KMS-11 (cell line): ENCODE data around the gene TRRAP.

ENCODE experiments used
- H2AFZ ChIP-seq: fragments of 200-600 bp; sonication (generic); 2 replicates; pipeline ENCODE4 v1.6.1; 2016; ENCODE audit warnings: antibody characterized with exemption, mixed run types, low read depth
- H3K27ac ChIP-seq: fragments of 200-600 bp; sonication (generic); 2 replicates; pipeline ENCODE4 v1.6.1; 2016; ENCODE audit warnings: mild to moderate bottlenecking, mixed run types
- H3K27me3 ChIP-seq: fragments of 200-600 bp; sonication (generic); 2 replicates; pipeline ENCODE4 v1.6.1; 2017; ENCODE audit warnings: mild to moderate bottlenecking, low read depth, mixed run types, moderate library complexity; ENCODE audit not compliant: insufficient read depth
- H3K36me3 ChIP-seq: fragments of 200-600 bp; sonication (generic); 2 replicates; pipeline ENCODE4 v1.6.1; 2017; ENCODE audit warnings: mild to moderate bottlenecking, mixed run types; ENCODE audit not compliant: insufficient read depth
- H3K4me1 ChIP-seq: fragments of 200-600 bp; sonication (generic); 2 replicates; pipeline ENCODE4 v1.6.1; 2016; ENCODE audit warnings: mild to moderate bottlenecking, low read depth, mixed run types; ENCODE audit not compliant: poor library complexity, severe bottlenecking
- H3K4me2 ChIP-seq: fragments of 200-600 bp; sonication (generic); 2 replicates; pipeline ENCODE4 v1.7.0; 2016; ENCODE audit warnings: mild to moderate bottlenecking, mixed run types
- H3K4me3 ChIP-seq: fragments of 200-600 bp; sonication (generic); IDR thresholded peaks from 2 replicates; pipeline ENCODE4 v1.6.1; 2017; ENCODE audit warnings: low read depth, low read length, mixed read lengths; ENCODE audit not compliant: insufficient read depth
- H3K79me2 ChIP-seq: fragments of 200-600 bp; sonication (generic); 2 replicates; pipeline ENCODE4 v1.6.1; 2016; ENCODE audit warnings: low read depth, mixed run types; ENCODE audit not compliant: insufficient read depth
- H3K9ac ChIP-seq: fragments of 200-600 bp; sonication (generic); 2 replicates; pipeline ENCODE4 v1.6.1; 2016; ENCODE audit warnings: mild to moderate bottlenecking, mixed run types
- H4K20me1 ChIP-seq: fragments of 200-600 bp; sonication (generic); 2 replicates; pipeline ENCODE4 v1.6.1; 2016; ENCODE audit warnings: mild to moderate bottlenecking, mixed run types; ENCODE audit not compliant: insufficient read depth
- TF ChIP-seq, protein P1 (sequence below): fragments of 200-600 bp; sonication (generic); conservative IDR thresholded peaks from 2 replicates; pipeline ENCODE4 v1.6.1; 2017; ENCODE audit warnings: low read depth, mild to moderate bottlenecking, antibody characterized with exemption, low read length, moderate library complexity, mixed read lengths

Gene TRRAP

DNA sequence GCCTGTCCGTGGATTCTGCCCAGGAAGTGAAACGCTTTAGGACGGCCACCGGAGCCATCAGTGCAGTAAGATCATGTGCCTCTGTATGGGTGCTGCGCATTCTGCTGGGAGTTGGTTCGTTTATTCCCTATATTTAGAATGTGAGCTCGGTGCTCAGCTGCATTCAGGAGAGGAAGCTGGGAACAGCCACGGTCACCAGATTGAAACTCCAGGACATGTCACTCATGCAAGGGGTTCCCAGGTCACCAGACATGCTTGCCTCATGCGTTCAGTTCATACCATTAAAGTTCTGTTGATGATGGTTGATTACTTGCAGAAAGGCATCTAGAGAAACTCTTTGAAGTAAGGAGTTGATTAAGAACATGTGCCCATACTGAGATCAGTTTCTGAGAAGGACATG, 78.1 kb downstream of the TRRAP start:
- Histone ChIP-seq H2AFZ (no peak overlapping the region), H3K27me3 (no peaks in the 10 kb centered on the region), H3K9ac (no peak overlapping the region), H3K4me1 (no peaks in the 10 kb centered on the region), H3K79me2 (no peaks in the 10 kb centered on the region), H3K4me3 (no peak overlapping the region), H3K4me2 (no peak overlapping the region), H3K27ac (no peak overlapping the region), H3K36me3 (peaks cover 41% of the 10 kb centered on the region; the same call in 1 of the 2 replicates), H4K20me1 (no peaks in the 10 kb centered on the region)
- TF ChIP-seq, protein P1, sequence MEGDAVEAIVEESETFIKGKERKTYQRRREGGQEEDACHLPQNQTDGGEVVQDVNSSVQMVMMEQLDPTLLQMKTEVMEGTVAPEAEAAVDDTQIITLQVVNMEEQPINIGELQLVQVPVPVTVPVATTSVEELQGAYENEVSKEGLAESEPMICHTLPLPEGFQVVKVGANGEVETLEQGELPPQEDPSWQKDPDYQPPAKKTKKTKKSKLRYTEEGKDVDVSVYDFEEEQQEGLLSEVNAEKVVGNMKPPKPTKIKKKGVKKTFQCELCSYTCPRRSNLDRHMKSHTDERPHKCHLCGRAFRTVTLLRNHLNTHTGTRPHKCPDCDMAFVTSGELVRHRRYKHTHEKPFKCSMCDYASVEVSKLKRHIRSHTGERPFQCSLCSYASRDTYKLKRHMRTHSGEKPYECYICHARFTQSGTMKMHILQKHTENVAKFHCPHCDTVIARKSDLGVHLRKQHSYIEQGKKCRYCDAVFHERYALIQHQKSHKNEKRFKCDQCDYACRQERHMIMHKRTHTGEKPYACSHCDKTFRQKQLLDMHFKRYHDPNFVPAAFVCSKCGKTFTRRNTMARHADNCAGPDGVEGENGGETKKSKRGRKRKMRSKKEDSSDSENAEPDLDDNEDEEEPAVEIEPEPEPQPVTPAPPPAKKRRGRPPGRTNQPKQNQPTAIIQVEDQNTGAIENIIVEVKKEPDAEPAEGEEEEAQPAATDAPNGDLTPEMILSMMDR: no peak

DNA sequence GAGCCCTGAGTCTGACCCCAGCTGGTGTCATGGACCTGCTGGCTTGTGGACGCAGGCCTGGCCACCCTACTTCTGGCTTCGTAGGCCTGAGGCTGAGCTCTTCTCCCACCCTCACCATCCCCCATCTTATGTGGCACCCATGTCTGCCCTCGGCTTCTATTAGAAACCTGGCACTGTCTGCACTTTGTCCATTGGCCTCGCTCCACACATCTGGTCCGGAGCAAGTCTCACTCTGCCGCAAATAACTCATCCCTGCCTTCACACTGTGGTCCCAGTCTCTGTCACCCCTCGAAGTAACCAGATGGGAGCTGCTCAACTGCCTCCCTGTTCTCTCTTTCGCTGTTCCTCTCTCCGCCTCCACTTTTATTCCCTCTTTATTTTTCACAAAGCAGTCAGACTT, 78.6 kb downstream of the TRRAP start:
- Histone ChIP-seq H3K9ac (no peak overlapping the region), H3K4me2 (no peak overlapping the region), H3K4me3 (no peak overlapping the region), H2AFZ (no peak overlapping the region), H4K20me1 (no peaks in the 10 kb centered on the region), H3K4me1 (no peaks in the 10 kb centered on the region), H3K36me3 (peaks cover 45% of the 10 kb centered on the region; the same call in 1 of the 2 replicates), H3K27me3 (no peaks in the 10 kb centered on the region), H3K27ac (no peak overlapping the region), H3K79me2 (no peaks in the 10 kb centered on the region)
- TF ChIP-seq, protein P1: no peak

DNA sequence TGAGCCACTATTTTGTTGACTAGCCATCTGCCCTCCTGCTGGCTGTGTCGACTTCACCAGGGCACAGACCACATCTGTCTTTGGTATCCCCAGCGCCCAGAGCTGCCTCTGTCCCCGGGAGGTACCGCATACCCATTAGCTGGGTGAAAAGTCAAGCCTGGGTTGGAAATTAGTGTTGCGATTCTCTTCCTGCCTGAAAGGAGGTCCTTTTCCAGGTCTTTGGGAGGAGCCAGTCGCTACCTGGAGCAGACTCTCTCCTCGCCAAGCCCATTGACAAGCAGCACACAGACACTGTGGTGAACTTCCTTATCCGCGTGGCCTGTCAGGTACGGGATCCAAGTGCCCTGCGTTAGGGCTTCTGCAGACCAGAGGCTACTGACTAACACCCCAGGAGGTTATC, 79.4 kb downstream of the TRRAP start:
- Histone ChIP-seq H3K79me2 (no peaks in the 10 kb centered on the region), H3K27ac (no peak overlapping the region), H3K4me1 (no peaks in the 10 kb centered on the region), H3K36me3 (peaks cover 42% of the 10 kb centered on the region; the same call in 1 of the 2 replicates), H3K9ac (no peak overlapping the region), H3K4me2 (no peak overlapping the region), H2AFZ (no peak overlapping the region), H3K4me3 (no peak overlapping the region), H4K20me1 (no peaks in the 10 kb centered on the region), H3K27me3 (no peaks in the 10 kb centered on the region)
- TF ChIP-seq, protein P1: no peak

- TF ChIP-seq, protein P1: no peak
- H2AFZ ChIP-seq: no peak overlapping the region
- no peaks in the 10 kb centered on the region for H3K4me1 ChIP-seq
- no peak overlapping the region for H3K27ac ChIP-seq
- no peaks in the 10 kb centered on the region for H4K20me1 ChIP-seq
- H3K27me3 ChIP-seq: no peaks in the 10 kb centered on the region
- H3K4me3 ChIP-seq: no peak overlapping the region
- H3K9ac ChIP-seq: no peak overlapping the region
- no peak overlapping the region for H3K4me2 ChIP-seq
- H3K79me2 ChIP-seq: 0 out of 2 replicates have a peak, but pooled peaks cover 6% of the 10 kb centered on the region
- peaks cover 36% of the 10 kb centered on the region; the same call in 1 of the 2 replicates for H3K36me3 ChIP-seq
Measured at GRCh38 chr7:98958968-98959367, 80.6 kb downstream of the TRRAP start.
